A549 (cell line): ENCODE measurements around the gene SYK.

ENCODE experiments used
- HMGXB4 ChIP-seq: fragments of 250-450 bp; sonication (Bioruptor Pico); IDR thresholded peaks from 2 replicates; pipeline ENCODE4 v1.5.0; 2021; ENCODE audit warnings: mild to moderate bottlenecking, moderate library complexity, borderline replicate concordance
- JUN ChIP-seq, 2 experiments: fragments of >200 bp; sonication (Bioruptor Twin); formaldehyde crosslinking; IDR thresholded peaks; 2 replicates in 1 of 2; 3 replicates in 1 of 2; pipeline ENCODE4 v1.6.1; 2016 to 2017
- KDM1A ChIP-seq: fragments of 200-600 bp; sonication (generic); IDR thresholded peaks from 2 replicates; pipeline ENCODE4 v1.6.1; 2016; ENCODE audit warnings: low read depth, mild to moderate bottlenecking
- NR3C1 ChIP-seq: fragments of >200 bp; sonication (Bioruptor Twin); formaldehyde crosslinking; IDR thresholded peaks from 3 replicates; pipeline ENCODE4 v1.6.1; 2017
- SMC3 ChIP-seq: fragments of >200 bp; sonication (Bioruptor Twin); formaldehyde crosslinking; IDR thresholded peaks from 3 replicates; pipeline ENCODE4 v1.6.1; 2018; ENCODE audit warnings: inconsistent platforms
- TF ChIP-seq, protein P1 (sequence below): fragments of >200 bp; sonication (Bioruptor Twin); formaldehyde crosslinking; IDR thresholded peaks from 3 replicates; pipeline ENCODE4 v1.6.1; 2016

DNA sequence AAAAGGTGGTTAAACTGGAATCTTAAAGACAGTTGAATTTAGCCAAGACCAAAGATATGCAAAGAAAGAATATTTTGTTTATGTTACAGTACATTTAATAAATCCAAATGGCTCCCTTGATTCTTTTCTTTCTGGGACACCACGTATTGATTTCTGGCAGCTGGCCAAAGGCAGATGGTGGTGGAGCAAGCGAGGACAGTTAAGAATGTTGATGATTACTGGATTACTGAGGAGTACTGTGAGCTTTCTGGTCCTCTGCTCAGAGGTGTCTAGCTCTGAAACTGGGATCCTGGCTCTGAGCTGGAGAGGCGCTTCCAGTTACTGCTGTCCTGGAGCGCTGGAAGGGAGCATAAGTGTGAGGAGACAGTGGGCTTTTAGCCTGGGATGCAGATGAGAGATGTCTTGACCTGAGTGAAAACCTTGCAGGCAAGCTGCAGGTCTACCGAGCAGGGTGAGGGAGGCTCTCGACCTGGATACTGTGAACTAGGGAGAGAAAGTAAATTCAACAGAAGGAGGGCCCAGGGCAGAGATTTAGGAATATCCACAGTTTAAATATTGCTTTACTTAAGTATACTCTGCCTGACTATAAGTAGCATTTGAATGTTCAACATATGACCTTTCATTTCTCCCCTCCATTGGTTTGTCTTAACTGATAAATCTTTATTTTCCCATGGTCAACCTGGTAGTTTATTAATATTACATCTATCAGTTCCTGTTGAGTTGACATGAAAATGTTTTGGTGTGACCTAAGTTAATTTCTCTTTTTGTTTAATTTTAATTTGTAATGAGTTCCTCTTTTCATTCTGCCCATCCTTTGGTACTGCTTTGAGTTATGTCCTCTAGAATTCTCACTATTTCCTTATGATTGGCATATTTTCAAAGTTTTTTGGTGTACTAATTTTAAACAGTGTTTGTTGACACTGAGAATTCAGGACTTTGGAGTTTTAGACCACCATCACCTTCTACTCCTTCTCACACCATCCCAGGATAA, 3.7 kb downstream of the SYK start:
- TF ChIP-seq HMGXB4 (CRISPR knock-in tag), result no peak
- no peak for TF ChIP-seq NR3C1
- TF ChIP-seq, protein P1, sequence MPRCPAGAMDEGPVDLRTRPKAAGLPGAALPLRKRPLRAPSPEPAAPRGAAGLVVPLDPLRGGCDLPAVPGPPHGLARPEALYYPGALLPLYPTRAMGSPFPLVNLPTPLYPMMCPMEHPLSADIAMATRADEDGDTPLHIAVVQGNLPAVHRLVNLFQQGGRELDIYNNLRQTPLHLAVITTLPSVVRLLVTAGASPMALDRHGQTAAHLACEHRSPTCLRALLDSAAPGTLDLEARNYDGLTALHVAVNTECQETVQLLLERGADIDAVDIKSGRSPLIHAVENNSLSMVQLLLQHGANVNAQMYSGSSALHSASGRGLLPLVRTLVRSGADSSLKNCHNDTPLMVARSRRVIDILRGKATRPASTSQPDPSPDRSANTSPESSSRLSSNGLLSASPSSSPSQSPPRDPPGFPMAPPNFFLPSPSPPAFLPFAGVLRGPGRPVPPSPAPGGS, result no peak
- no peak for TF ChIP-seq SMC3
- no peak for TF ChIP-seq KDM1A
- TF ChIP-seq JUN (IDR thresholded peaks at IDR 0.05), result no peak
